Left colon (tissue), 2 donors: ENCODE data around the gene CRIP1. TPM values are rescaled to one million over a fixed set of nuclear protein-coding genes. Genes with fewer than 3 reads are reported as not detected.

Experiments
- ATAC-seq: fragments of 200-7000 bp; cut with Tn5 transposase; one replicate; pipeline ENCODE4 v1.9.1; 2020; ENCODE audit warnings: mild to moderate bottlenecking, moderate library complexity
- DNase-seq, 2 donors: peaks; one replicate each; pipeline ENCODE4 v3.0.0-alpha.2; 2020
- intact Hi-C, 2 donors: fragments of 100-400 bp; cut with DNase I in 1 of 2; cut with micrococcal nuclease in 1 of 2; formaldehyde crosslinking; loops; one replicate each; pipeline versions ENCODE4 v1.11.2 to v1.14.0; 2022; cut with DNase I, micrococcal nuclease
- total RNA-seq, 2 donors: library from RNA; stranded (reverse); fragmentation: NEBNext Ultra II Directional; extraction: Animal tissue kit (Norgen Biotek cat#: 25700); gene quantifications; one replicate each; pipeline ENCODE4 v1.2.1, GENCODE V29; 2021
- donor health status: DM: no; HTN: no; CAD: no.
- donor health status: DM: yes; HTN: yes; CAD: no.

Gene CRIP1
- total RNA-seq, 2 donors from 2014 or later: 86.8 to 222 TPM

DNA sequence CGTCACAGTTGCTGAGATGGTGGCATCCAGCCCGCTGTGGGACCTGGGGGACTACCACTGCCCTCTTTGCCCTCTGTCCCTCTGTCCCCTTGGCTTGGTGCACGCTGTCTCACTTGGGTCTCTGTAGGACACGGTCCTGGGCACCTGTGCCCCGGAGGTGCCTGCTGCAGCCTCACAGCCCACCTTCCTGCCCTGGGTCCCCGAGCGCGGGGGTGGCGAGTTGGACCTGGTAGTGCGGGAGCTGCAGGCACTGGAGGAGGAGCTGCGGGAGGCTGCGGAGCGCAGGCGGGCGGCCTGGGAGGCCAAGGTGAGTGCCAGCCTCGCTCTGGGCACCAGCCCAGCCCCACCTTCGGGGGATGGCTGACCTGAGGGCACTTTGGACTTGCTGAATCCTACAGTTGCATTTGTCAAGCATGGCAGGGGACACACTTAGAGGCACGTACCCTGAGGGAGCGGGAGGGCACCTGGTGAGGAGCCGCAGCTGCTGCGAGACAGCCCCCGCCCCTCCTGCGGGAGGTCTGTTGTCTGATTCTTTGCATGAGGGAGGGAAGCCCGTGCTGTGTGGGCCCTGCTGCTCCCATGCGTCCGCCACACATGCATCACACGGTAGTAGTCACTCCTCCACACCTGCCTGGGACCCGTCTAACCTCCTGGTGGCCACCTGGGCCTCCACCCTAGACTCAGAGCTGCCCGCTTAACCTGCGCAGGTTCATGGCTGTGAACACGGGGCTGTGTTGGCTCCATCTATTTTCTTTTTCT is 11.2 kb downstream of the CRIP1 start:
- no peak for ATAC-seq
- intact Hi-C loops: no loop called here
- no peak for DNase-seq

- no peak for ATAC-seq
- intact Hi-C loops: no loop called here
- DNase-seq: no peak
Measured at GRCh38 chr14:105498430-105499255, 12.0 kb downstream of the CRIP1 start.

DNA sequence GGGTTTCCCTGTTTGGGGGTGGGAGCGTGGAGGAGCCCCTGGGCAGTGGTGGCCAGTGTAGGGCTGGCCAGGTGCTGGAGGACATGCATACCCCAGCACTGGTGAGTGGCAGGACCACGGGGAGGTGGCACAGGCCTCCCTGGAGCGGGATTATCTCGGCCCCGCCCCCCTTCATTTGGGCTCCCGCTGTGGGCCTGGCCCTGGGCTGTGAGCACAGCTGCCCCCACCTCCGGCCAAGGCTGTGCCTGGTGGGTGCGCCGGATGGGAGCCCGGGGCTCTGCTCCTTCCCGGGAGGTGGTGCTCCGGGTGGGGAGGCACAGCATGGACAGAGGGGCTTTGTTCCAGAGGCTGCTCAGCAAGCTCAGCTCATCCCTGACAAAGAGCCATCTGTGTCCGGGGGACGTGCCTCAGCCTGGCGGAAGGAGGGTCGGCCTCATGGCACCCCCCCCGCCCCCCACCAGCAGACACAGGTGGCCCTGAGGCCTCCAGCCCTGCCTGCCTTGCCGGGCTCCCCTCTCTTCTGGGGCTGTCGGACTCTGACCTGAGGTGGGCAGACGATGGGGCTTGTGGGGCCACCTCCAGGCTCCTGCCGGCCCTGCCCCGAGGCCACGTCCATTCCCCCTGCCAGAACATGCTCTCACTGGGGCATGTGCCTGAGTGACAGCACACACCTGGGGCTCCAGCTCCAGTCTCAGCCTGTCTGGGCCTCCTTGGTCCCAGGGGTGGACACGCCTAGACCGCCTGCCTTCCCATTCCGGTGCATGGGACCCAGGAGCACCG is 12.8 kb downstream of the CRIP1 start:
- intact Hi-C loops: no loop called here
- ATAC-seq (peak; percentile 8), DNase-seq (no peak)

- DNase-seq: no peak
- no peak for ATAC-seq
- intact Hi-C loops: no loop called here
Measured at GRCh38 chr14:105500036-105500725, 13.5 kb downstream of the CRIP1 start.

DNA sequence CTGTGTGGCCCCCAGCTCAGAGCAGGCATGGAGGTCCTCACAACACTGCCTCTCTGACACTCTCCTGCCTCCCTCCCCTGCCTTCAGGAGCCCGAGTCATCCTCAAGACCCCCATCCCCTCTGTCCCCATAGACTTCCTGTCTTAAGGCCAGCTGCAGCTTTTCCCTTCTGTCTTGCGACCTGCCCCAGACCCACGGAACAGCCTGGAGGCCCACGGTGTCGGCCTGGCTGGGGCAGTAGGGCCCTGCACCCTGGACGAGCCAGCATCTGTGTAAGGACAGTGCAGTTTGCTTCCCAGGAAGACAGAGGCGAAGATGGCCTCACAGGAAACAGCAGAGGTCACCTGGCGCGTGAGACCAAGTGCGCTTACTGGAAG is 14.0 kb downstream of the CRIP1 start:
- intact Hi-C loops: no loop called here
- no peak for ATAC-seq

GRCh38 chr14:105501504-105502291 is 15.0 kb downstream of the CRIP1 start:
- intact Hi-C loops: no loop called here
- ATAC-seq (no peak), DNase-seq (no peak)

More for the DNA sequence above, 14.0 kb downstream of the CRIP1 start:
- DNase-seq: no peak

- ATAC-seq (no peak), DNase-seq (no peak)
- intact Hi-C loops: no loop called here
Measured at GRCh38 chr14:105502446-105503295, 16.0 kb downstream of the CRIP1 start.

GRCh38 chr14:105503296-105503640 is 16.6 kb downstream of the CRIP1 start:
- intact Hi-C loops: no loop called here
- DNase-seq: no peak
- ATAC-seq: no peak

- intact Hi-C loops: no loop called here
- DNase-seq (no peak), ATAC-seq (no peak)
Measured at GRCh38 chr14:105503935-105504692, 17.4 kb downstream of the CRIP1 start.

- DNase-seq: no peak
- no peak for ATAC-seq
- intact Hi-C loops: no loop called here
Measured at GRCh38 chr14:105505101-105505500, 18.4 kb downstream of the CRIP1 start.

DNA sequence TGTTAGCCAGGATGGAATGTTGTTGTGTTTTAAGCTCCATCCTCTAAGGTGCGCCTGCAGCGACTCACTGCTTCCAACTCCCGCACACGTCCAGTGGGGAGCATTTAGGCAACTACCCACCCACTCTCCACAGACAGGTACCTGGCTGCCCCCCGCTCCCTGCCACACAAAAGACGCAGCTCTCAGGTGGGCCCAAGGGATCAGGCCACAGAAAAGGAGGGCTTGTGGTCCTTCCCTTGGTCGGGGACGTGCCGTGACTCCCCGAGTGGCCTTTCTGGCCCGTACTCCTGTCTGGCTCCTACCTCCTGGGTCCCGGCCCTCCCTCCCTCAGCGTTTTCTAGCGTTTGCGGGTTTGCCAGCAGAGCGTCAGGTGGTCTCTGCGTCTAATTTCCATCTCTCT is 20.6 kb downstream of the CRIP1 start:
- intact Hi-C loops: no loop called here
- no peak for ATAC-seq

DNA sequence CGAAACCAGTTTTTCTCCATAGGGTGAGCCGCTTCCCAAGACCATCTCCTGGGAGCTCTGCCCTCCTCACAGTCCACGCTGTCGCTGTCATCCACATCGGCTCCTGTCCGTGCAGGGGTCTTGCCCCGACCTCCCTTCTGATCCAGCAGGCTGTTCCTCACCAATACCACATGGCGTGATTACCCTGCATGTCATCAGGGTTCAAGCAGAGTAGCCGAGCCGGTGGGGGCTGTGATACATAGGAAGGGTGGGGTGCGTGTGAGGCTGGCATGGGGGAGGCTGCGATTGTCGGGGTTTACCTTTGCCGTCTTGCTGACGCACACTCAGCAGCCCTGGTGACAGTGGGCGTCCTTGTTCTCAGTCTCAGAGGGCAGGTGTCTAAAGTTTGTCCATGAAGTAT is 21.4 kb downstream of the CRIP1 start:
- intact Hi-C loops: no loop called here
- DNase-seq: no peak
- ATAC-seq: no peak

More for the DNA sequence above, 20.6 kb downstream of the CRIP1 start:
- DNase-seq: no peak

- DNase-seq (no peak), ATAC-seq (no peak)
- intact Hi-C loops: no loop called here
Measured at GRCh38 chr14:105508601-105509000, 21.9 kb downstream of the CRIP1 start.

DNA sequence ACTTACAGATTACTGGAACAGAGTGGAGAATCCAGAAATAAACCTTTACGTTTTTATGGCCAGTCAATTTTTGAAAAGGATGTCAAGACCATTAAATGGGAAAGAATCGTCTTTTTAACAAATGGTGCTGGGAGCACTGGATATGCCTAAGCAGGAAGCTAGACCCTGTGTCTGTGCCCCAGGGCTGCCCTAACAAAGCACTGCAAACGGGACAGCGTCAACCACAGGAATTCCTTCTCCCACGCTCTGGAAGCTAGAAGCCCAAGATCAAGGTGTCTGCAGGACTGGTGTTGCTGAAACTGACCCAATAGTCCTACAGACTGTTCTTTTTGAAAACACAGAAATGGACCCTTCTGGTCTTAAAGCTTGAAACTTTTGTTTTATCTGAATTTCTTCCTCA is 30.4 kb downstream of the CRIP1 start:
- DNase-seq (no peak), ATAC-seq (no peak)
- intact Hi-C loops: no loop called here

DNA sequence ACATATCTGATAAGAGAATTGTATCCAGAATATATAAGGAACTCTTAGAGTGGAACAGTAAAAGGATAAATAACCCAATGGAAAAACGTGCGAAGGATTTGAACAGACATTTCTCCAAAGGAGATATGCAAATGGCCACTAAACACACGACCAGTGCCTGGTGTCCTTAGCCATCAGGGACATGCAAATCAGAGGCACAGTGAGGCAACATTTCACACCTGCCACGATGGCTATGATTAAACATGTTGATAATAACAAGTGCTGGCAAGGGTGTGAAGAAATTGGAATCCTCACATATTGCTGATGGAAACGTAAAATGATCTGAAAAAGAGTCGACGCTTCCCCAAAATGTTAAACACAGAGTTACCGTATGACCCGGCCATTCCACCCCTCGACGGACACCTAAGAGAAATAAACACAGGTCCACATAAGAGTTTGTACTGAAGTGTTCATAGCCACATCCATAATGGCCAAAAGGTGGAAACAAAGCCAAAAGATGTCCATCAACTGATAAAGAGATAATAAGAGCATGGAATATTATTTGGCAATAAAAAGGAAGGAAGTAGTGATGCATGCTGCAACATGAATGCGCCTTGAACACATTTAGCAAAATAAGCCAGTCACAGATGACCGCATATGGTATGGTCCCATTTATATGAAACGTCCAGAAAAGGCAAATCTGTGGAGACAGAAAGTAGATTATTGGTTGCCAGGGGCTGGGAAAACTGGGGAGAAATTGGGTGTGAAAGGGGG is 33.4 kb downstream of the CRIP1 start:
- ATAC-seq: no peak
- no peak for DNase-seq
- intact Hi-C loops: no loop called here

DNA sequence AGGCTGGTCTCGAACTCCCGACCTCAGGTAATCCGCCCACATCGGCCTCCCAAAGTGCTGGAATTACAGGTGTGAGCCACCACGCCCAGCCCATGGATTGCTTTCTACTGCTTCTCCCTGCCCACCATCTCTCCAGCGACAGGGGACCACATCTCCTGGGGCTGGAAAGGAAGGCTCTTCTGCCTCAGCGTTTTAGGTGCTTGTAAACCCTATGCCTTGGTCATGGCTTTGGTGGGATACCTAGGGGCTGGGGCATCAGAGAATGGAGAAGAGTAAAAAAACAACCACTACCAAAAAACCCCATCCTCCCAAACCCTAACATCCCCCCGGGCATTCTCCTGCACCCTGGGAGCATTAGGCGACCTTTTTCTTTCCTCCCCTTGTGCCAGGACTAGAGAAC is 38.6 kb downstream of the CRIP1 start:
- no peak for ATAC-seq
- DNase-seq: no peak
- intact Hi-C loops: no loop called here
